K562 (cell line): ENCODE results near the gene PTAFR. TPM values are rescaled to one million over a fixed set of nuclear protein-coding genes. Genes with fewer than 3 reads are reported as not detected.

Experiments
- BRF2 ChIP-seq: IDR thresholded peaks from 3 replicates; pipeline ENCODE4 v1.6.1; 2011; ENCODE audit warnings: borderline replicate concordance, mild to moderate bottlenecking; ENCODE audit not compliant: insufficient read length, insufficient read depth
- CBX2 ChIP-seq: fragments of 200-600 bp; sonication (generic); IDR thresholded peaks from one replicate; pipeline ENCODE4 v1.6.1; 2012; ENCODE audit warnings: mild to moderate bottlenecking, low read length, inconsistent platforms; ENCODE audit not compliant: insufficient read depth, poor library complexity, severe bottlenecking
- CBX3 ChIP-seq, 2 experiments: IDR thresholded peaks; 1 replicate in 1 of 2; 2 replicates in 1 of 2; pipeline ENCODE4 v1.6.1; 2012; ENCODE audit warnings: inconsistent platforms in 2 of 2, low read length in 2 of 2, borderline replicate concordance in 1 of 2, control low read depth in 1 of 2
- CEBPB ChIP-seq: fragments of 450-650 bp; IDR thresholded peaks from 2 replicates; pipeline ENCODE4 v1.6.1; 2016; ENCODE audit warnings: missing genetic modification characterization, missing compliant biosample characterization
- CREM ChIP-seq: IDR thresholded peaks from 2 replicates; pipeline ENCODE4 v1.6.1; 2014; ENCODE audit warnings: antibody characterized with exemption, low read depth
- CXXC5 ChIP-seq: fragments of 250-450 bp; sonication (Bioruptor Pico); IDR thresholded peaks from 2 replicates; pipeline ENCODE4 v1.8.0; 2022; ENCODE audit warnings: inconsistent platforms, mild to moderate bottlenecking, moderate library complexity
- EP400 ChIP-seq: fragments of 450-650 bp; IDR thresholded peaks from 2 replicates; pipeline ENCODE4 v1.6.1; 2017; ENCODE audit warnings: antibody characterized with exemption, mild to moderate bottlenecking, moderate library complexity
- FOXK1 ChIP-seq: sonication (generic); formaldehyde crosslinking; IDR thresholded peaks from 2 replicates; pipeline ENCODE4 v1.8.0; 2022; ENCODE audit warnings: missing genetic modification reagents, mild to moderate bottlenecking, borderline replicate concordance
- HDAC3 ChIP-seq: fragments of 450-650 bp; IDR thresholded peaks from 2 replicates; pipeline ENCODE4 v1.6.1; 2018; ENCODE audit warnings: borderline replicate concordance, mild to moderate bottlenecking, moderate library complexity; ENCODE audit not compliant: partially characterized antibody
- ID3 ChIP-seq, 2 experiments: fragments of 250-450 bp in 1 of 2; fragments of 450-650 bp in 1 of 2; sonication (Bioruptor Pico) in 1 of 2; IDR thresholded peaks; 2 replicates each; pipeline versions ENCODE4 v1.6.1 to v1.8.0; 2016 to 2021; ENCODE audit warnings: mild to moderate bottlenecking in 2 of 2, moderate library complexity in 2 of 2, missing compliant biosample characterization in 1 of 2, missing genetic modification characterization in 1 of 2
- NR1H2 ChIP-seq: sonication (generic); formaldehyde crosslinking; IDR thresholded peaks from 2 replicates; pipeline ENCODE4 v1.4.0; 2020; ENCODE audit warnings: mild to moderate bottlenecking, missing genetic modification reagents
- RBM25 ChIP-seq: fragments of 200-400 bp; formaldehyde crosslinking; IDR thresholded peaks from 2 replicates; pipeline ENCODE4 v1.6.1; 2018; ENCODE audit warnings: low read length, low read depth, moderate library complexity; ENCODE audit not compliant: severe bottlenecking
- RHOXF2B ChIP-seq: fragments of 250-450 bp; sonication (Bioruptor Pico); conservative IDR thresholded peaks from 2 replicates; pipeline ENCODE4 v1.5.1; 2021
- SMARCA5 ChIP-seq: fragments of 450-650 bp; IDR thresholded peaks from 2 replicates; pipeline ENCODE4 v1.6.1; 2016
- SMARCB1 ChIP-seq: IDR thresholded peaks from 2 replicates; pipeline ENCODE4 v1.6.1; 2011; ENCODE audit warnings: improper control_type of control experiment, low read depth; ENCODE audit not compliant: insufficient read length
- TCFL5 ChIP-seq: fragments of 250-450 bp; sonication (Bioruptor Pico); conservative IDR thresholded peaks from 2 replicates; pipeline ENCODE4 v1.6.1; 2021; ENCODE audit warnings: mild to moderate bottlenecking, moderate library complexity, matching md5 sums
- WHSC1 ChIP-seq: IDR thresholded peaks from one replicate; pipeline ENCODE4 v1.6.1; 2012; ENCODE audit warnings: low read length, control low read depth, inconsistent platforms
- XRCC5 ChIP-seq: fragments of 200-400 bp; formaldehyde crosslinking; IDR thresholded peaks from 2 replicates; pipeline ENCODE4 v1.6.1; 2017; ENCODE audit warnings: low read depth, mild to moderate bottlenecking, low read length
- ZBTB12 ChIP-seq: fragments of 250-450 bp; sonication (Bioruptor Pico); IDR thresholded peaks from 2 replicates; pipeline ENCODE4 v1.4.0; 2020
- ZNF197 ChIP-seq: fragments of 200-800 bp; sonication (Bioruptor generic); IDR thresholded peaks from 2 replicates; pipeline ENCODE4 v1.6.1; 2016; ENCODE audit warnings: low read depth, missing genetic modification characterization, missing compliant biosample characterization
- ZNF717 ChIP-seq: fragments of 250-450 bp; sonication (Bioruptor Pico); IDR thresholded peaks from 2 replicates; pipeline ENCODE4 v1.5.0; 2021
- polyA plus RNA-seq, 8 experiments: library from polyadenylated mRNA; depleted of rRNA in 4 of 8; stranded (reverse) in 5 of 8; unstranded in 3 of 8; fragments of >200 nt; fragmentation: Nextera tagmentation in 2 of 8; fragmentation: Illumina TruSeq in 1 of 8; extraction: Ambion mirVana in 2 of 8; extraction: Trizol in 1 of 8; gene quantifications; 2 replicates each; pipeline versions ENCODE4 v1.2.1 to v1.2.3, GENCODE V29; 2011 to 2014; ENCODE audit warnings: inconsistent platforms in 1 of 8, missing spikeins in 1 of 8
- total RNA-seq, 7 experiments: library from RNA; depleted of rRNA in 6 of 7; stranded (reverse); fragments of >200 nt in 6 of 7; fragmentation: Illumina TruSeq in 2 of 7; extraction: Trizol in 2 of 7; gene quantifications; 2 replicates each; pipeline versions ENCODE4 v1.2.1 to v1.2.3, GENCODE V29; 2011 to 2021; ENCODE audit warnings: low replicate concordance in 1 of 7
- TF ChIP-seq, protein P1 (sequence below): fragments of 450-650 bp; IDR thresholded peaks from 2 replicates; pipeline ENCODE4 v1.6.1; 2016; ENCODE audit warnings: borderline replicate concordance
- TF ChIP-seq, protein P2 (sequence below), 2 experiments: fragments of 450-650 bp in 1 of 2; sonication (generic) in 1 of 2; formaldehyde crosslinking; conservative IDR thresholded peaks; 2 replicates each; pipeline versions ENCODE4 v1.4.0 to v1.8.1; 2020 to 2022; ENCODE audit warnings: mild to moderate bottlenecking in 1 of 2, missing genetic modification reagents in 1 of 2

PTAFR gene
- total and polyA plus RNA-seq, 9 of the 15 experiments (the other 6 are each of a cell fraction or from before 2014, with no cell fraction given) = 0.15 to 0.55 (median 0.40) TPM; not detected in 1

GRCh38 chr1:28136169-28136921 is 40.1 kb downstream of the PTAFR start (continued):
- TF ChIP-seq TCFL5 (CRISPR knock-in tag) (no peak), XRCC5 (no peak), SMARCB1 (no peak), NR1H2 (no peak), CBX3 (IDR thresholded peaks at IDR 0.05; ENCODE audit: borderline replicate concordance in 1 of 2, low read length in 2 of 2) (no peak), CXXC5 (CRISPR knock-in tag) (no peak), CREM (no peak), RHOXF2B (CRISPR knock-in tag) (no peak), ZBTB12 (no peak), CBX2 (no peak), RBM25 (peak; percentile 83), ZNF197 (CRISPR knock-in tag) (no peak), EP400 (no peak), ZNF717 (CRISPR knock-in tag) (no peak), HDAC3 (no peak), ID3 (CRISPR knock-in tag; IDR thresholded peaks at IDR 0.05) (no peak), ID3 (tag; IDR thresholded peaks at IDR 0.05) (0 out of 2 replicates have a peak, but pooled peaks have one; percentile 19), SMARCA5 (peak; percentile 73; the same call in 1 of the 2 replicates), FOXK1 (0 out of 2 replicates have a peak, but pooled peaks have one; percentile 0), CEBPB (tag) (peak; percentile 28; the same call in 1 of the 2 replicates), WHSC1 (no peak), BRF2 (no peak)
- TF ChIP-seq, protein P1, sequence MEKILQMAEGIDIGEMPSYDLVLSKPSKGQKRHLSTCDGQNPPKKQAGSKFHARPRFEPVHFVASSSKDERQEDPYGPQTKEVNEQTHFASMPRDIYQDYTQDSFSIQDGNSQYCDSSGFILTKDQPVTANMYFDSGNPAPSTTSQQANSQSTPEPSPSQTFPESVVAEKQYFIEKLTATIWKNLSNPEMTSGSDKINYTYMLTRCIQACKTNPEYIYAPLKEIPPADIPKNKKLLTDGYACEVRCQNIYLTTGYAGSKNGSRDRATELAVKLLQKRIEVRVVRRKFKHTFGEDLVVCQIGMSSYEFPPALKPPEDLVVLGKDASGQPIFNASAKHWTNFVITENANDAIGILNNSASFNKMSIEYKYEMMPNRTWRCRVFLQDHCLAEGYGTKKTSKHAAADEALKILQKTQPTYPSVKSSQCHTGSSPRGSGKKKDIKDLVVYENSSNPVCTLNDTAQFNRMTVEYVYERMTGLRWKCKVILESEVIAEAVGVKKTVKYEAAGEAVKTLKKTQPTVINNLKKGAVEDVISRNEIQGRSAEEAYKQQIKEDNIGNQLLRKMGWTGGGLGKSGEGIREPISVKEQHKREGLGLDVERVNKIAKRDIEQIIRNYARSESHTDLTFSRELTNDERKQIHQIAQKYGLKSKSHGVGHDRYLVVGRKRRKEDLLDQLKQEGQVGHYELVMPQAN = no peak
- TF ChIP-seq, protein P2, sequence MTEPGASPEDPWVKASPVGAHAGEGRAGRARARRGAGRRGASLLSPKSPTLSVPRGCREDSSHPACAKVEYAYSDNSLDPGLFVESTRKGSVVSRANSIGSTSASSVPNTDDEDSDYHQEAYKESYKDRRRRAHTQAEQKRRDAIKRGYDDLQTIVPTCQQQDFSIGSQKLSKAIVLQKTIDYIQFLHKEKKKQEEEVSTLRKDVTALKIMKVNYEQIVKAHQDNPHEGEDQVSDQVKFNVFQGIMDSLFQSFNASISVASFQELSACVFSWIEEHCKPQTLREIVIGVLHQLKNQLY (CRISPR knock-in tag; conservative IDR thresholded peaks at IDR 0.05) = no peak
